Ascending aorta (tissue), 2 donors: ENCODE data around the gene ALOX15B. TPM values are rescaled to one million over a fixed set of nuclear protein-coding genes. Genes with fewer than 3 reads are reported as not detected.

Source experiments
- DNase-seq, 2 donors: peaks; one replicate each; pipeline ENCODE4 v3.0.0-alpha.2; 2019; ENCODE audit warnings: low spot score in 2 of 2
- H3K27ac ChIP-seq, 2 donors: fragments of 200-600 bp; sonication (generic); one replicate each; pipeline ENCODE4 v1.5.1; 2016 to 2017; ENCODE audit warnings: mild to moderate bottlenecking in 1 of 2
- H3K27me3 ChIP-seq: fragments of 200-600 bp; sonication (generic); one replicate; pipeline ENCODE4 v1.5.1; 2017
- H3K36me3 ChIP-seq, 2 donors: fragments of 200-600 bp; sonication (generic); one replicate each; pipeline ENCODE4 v1.5.1; 2016
- H3K4me1 ChIP-seq, 2 donors: fragments of 200-600 bp; sonication (generic); one replicate each; pipeline ENCODE4 v1.5.1; 2016 to 2017; ENCODE audit warnings: mild to moderate bottlenecking in 1 of 2
- H3K4me3 ChIP-seq, 2 donors: fragments of 200-600 bp; sonication (generic); one replicate each; pipeline ENCODE4 v1.5.1; 2016 to 2017; ENCODE audit warnings: mild to moderate bottlenecking in 1 of 2
- H3K9me3 ChIP-seq, 2 donors: fragments of 200-600 bp; sonication (generic); one replicate each; pipeline ENCODE4 v1.5.1; 2016
- CTCF ChIP-seq, 3 experiments: fragments of 200-600 bp in 2 of 3; fragments of 450-650 bp in 1 of 3; sonication (generic) in 2 of 3; IDR thresholded peaks; one replicate each; pipeline ENCODE4 v1.5.1; 2016 to 2019; ENCODE audit warnings: antibody characterized with exemption in 3 of 3, mild to moderate bottlenecking in 1 of 3, moderate library complexity in 1 of 3
- intact Hi-C: fragments of 100-400 bp; cut with DNase I; formaldehyde crosslinking; loops from one replicate; pipeline ENCODE4 v1.15.1; 2023
- total RNA-seq: library from RNA; depleted of rRNA; stranded (reverse); fragments of >200 nt; gene quantifications from one replicate; pipeline ENCODE4 v1.1.0, GENCODE V29; 2016

The ALOX15B gene
- total RNA-seq, 1 donor from 2014 or later: 2.3 TPM

GRCh38 chr17:8084250-8084649 is 45.4 kb downstream of the ALOX15B start:
- H3K27me3 ChIP-seq: no peaks in the 10 kb centered on the region
- no peak for TF ChIP-seq CTCF (IDR thresholded peaks at IDR 0.05)
- intact Hi-C loops: loop anchor here (5.0 kb wide), 1 partner anchor 33 kb away; the partner anchor contains the start of gene ALOXE3
- no peak for DNase-seq
- no peak overlapping the region for H3K4me3 ChIP-seq
- H3K9me3 ChIP-seq: no peaks in the 10 kb centered on the region
- H3K4me1 ChIP-seq: peaks cover 0 to 10% of the 10 kb centered on the region in 2 donors
- no peak overlapping the region for H3K27ac ChIP-seq
- H3K36me3 ChIP-seq: no peaks in the 10 kb centered on the region

DNA sequence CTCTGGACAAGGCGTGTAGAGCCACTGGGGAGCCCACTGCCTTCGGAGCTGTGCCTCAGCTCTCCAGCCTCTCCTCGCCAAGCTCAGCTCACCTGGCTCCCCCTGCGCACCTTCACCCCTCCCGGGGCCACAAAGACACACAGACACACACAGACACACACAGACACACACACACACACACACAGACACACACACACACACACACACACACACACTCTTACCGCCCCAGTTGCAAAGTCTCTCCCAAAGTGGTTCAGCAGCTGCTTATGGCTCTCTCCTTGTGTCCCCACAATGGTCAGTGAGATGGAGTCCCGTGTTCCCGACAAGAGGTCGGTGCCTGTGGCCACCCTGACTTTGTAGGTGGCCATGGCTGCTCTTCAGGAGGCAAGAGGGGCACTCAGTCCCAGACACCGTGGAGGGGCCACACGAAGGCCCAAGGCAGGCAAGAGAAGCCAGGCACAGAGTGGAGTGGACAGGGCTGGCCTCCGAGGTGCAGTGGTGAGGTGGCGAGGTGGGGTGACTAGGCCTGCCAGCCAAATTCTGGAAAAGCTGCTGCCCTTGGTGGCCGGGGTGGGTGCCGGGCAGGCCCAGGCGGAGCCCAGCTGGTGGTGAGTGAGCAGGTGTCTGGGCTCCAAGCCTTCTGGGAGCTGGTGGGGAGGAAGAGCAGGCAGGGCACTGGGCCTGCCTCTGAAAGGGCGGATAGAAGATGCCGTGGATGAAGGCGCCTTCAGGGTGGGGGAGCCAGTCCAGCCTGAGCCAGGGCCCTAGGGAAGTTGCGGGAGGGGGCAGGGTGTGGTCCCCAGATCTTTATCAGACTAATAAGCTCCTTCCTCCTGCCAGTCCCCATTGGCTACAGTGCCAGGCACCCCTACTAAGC is 48.5 kb downstream of the ALOX15B start, which contains the start of gene ALOX12B:
Gene ALOX12B, minus strand, starts transcription at position 642 of the 877 bp plus-strand sequence. Its CDS starts 274 bp downstream, at position 368.
- Histone ChIP-seq H3K27ac (no peak within 1 kb of the TSS), H3K4me3 (no peak within 1 kb of the TSS), H3K36me3 (no peaks in the 10 kb centered on the region), H3K4me1 (no peaks in the 10 kb centered on the region), H3K9me3 (no peaks in the 10 kb centered on the region), H3K27me3 (no peaks in the 10 kb centered on the region)
- no peak for DNase-seq
- intact Hi-C loops: no loop called here
- no peak for TF ChIP-seq CTCF (IDR thresholded peaks at IDR 0.05)

DNA sequence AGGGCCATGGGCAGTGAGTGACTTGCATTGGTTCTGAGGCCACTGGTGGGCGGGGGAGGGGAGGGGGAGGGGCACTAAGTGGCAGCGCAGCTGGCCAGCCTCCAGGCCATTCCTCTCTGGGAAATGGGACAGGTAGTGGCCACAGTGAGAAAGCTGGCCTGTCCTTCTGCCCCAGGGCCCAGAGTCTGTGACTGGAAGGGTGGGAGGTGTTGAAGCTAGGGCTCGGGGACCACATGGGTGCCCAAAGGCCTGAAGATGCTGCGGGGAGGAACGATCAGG is 49.0 kb downstream of the ALOX15B start:
- Histone ChIP-seq H3K27ac (no peak overlapping the region), H3K4me1 (no peaks in the 10 kb centered on the region), H3K36me3 (no peaks in the 10 kb centered on the region), H3K4me3 (no peak overlapping the region), H3K9me3 (no peaks in the 10 kb centered on the region), H3K27me3 (no peaks in the 10 kb centered on the region)
- intact Hi-C loops: no loop called here
- DNase-seq: no peak
- no peak for TF ChIP-seq CTCF (IDR thresholded peaks at IDR 0.05)

DNA sequence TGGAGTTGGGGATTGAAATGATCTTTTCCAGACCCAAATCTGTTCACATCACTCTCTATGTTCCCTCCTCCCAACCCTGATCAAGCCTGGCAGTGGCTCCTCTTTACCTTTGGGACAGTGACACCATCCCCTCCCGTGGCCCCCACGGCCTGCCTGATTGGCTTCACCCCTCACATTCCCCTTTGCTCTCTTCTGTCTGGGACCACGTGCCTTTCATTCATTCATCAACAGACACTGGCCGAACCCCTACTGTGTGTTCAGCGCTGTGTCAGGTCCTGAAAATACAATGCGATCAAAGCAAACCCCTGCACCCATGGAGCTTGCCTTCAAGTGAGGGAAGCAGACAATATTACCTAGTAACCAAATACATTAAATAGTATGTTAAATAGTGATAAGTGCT is 50.9 kb downstream of the ALOX15B start:
- Histone ChIP-seq H3K4me3 (no peak overlapping the region), H3K27me3 (no peaks in the 10 kb centered on the region), H3K4me1 (no peaks in the 10 kb centered on the region), H3K36me3 (no peaks in the 10 kb centered on the region), H3K27ac (no peak overlapping the region), H3K9me3 (no peaks in the 10 kb centered on the region)
- no peak for TF ChIP-seq CTCF (IDR thresholded peaks at IDR 0.05)
- DNase-seq: no peak
- intact Hi-C loops: loop anchor here (5.0 kb wide), 1 partner anchor 213 kb away; no protein-coding TSS in a partner anchor

DNA sequence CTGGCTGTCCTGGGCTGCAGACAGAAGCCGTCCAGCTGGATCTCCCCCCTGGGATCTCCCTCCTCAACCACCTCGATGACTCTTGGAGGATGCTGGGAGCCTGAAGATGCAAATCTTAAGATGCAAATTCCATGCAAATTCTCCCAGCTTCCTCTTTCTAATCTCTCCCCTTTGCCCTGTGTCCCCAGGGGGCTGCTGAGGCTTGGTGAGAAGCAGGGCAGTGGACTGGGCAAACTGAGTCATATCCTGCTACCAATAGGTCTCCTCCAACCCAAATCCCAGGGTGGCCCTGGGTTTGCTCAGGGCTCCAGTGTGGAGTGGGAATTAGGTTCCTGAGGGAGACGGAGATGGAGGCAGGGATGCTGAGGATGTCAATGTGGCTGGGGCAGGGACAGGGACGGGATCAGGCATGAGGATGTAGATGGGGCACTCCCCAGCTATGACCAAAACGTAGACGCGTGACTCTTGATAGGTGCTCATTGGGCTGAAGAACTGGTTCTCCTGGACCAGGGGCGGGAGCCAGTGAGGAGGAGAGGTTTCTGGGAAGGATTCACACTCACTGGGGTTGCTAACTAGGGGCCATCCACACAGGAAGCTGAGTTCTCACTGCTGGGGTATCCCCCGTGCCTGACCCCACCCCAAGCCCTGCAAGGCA is 52.3 kb downstream of the ALOX15B start:
- no peak overlapping the region for H3K27ac ChIP-seq
- intact Hi-C loops: loop anchor here (5.0 kb wide), 1 partner anchor 211 kb away; no protein-coding TSS in a partner anchor
- DNase-seq: no peak
- H3K4me1 ChIP-seq: no peaks in the 10 kb centered on the region
- H3K4me3 ChIP-seq: no peak overlapping the region
- TF ChIP-seq CTCF (IDR thresholded peaks at IDR 0.05): no peak
- no peaks in the 10 kb centered on the region for H3K9me3 ChIP-seq
- H3K27me3 ChIP-seq: no peaks in the 10 kb centered on the region
- no peaks in the 10 kb centered on the region for H3K36me3 ChIP-seq
